Testis (tissue), 2 donors: ENCODE measurements around the gene GPR132.

Experiments used
- CTCF ChIP-seq, 3 experiments: fragments of 450-650 bp in 2 of 3; fragments of 200-600 bp in 1 of 3; sonication (generic) in 1 of 3; IDR thresholded peaks; one replicate each; pipeline ENCODE4 v1.5.1; 2016 to 2019; ENCODE audit warnings: antibody characterized with exemption in 3 of 3, mild to moderate bottlenecking in 2 of 3, moderate library complexity in 1 of 3
- POLR2A ChIP-seq: fragments of 450-650 bp; IDR thresholded peaks from one replicate; pipeline ENCODE4 v1.6.1; 2017; ENCODE audit warnings: antibody characterized with exemption, mild to moderate bottlenecking, moderate library complexity

- TF ChIP-seq POLR2A: no peak
- TF ChIP-seq CTCF (IDR thresholded peaks at IDR 0.05): no peak
Observed at GRCh38 chr14:105075379-105076295, 10.4 kb upstream of the GPR132 start.
